ENCODE results near the gene SH3D19.

Gene SH3D19

GRCh38 chr4:151092488-151092887, 232.9 kb downstream of the SH3D19 start:
- TF ChIP-seq, protein P1, sequence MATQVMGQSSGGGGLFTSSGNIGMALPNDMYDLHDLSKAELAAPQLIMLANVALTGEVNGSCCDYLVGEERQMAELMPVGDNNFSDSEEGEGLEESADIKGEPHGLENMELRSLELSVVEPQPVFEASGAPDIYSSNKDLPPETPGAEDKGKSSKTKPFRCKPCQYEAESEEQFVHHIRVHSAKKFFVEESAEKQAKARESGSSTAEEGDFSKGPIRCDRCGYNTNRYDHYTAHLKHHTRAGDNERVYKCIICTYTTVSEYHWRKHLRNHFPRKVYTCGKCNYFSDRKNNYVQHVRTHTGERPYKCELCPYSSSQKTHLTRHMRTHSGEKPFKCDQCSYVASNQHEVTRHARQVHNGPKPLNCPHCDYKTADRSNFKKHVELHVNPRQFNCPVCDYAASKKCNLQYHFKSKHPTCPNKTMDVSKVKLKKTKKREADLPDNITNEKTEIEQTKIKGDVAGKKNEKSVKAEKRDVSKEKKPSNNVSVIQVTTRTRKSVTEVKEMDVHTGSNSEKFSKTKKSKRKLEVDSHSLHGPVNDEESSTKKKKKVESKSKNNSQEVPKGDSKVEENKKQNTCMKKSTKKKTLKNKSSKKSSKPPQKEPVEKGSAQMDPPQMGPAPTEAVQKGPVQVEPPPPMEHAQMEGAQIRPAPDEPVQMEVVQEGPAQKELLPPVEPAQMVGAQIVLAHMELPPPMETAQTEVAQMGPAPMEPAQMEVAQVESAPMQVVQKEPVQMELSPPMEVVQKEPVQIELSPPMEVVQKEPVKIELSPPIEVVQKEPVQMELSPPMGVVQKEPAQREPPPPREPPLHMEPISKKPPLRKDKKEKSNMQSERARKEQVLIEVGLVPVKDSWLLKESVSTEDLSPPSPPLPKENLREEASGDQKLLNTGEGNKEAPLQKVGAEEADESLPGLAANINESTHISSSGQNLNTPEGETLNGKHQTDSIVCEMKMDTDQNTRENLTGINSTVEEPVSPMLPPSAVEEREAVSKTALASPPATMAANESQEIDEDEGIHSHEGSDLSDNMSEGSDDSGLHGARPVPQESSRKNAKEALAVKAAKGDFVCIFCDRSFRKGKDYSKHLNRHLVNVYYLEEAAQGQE (IDR thresholded peaks at IDR 0.05; ENCODE audit: insufficient read depth in 1 of 2, low read depth in 2 of 2, low read length in 2 of 2), result no peak
- TF ChIP-seq POLR2AphosphoS5 (IDR thresholded peaks at IDR 0.05; ENCODE audit: low read depth, low read length) (no peak), TAF1 (IDR thresholded peaks at IDR 0.05; ENCODE audit: borderline replicate concordance, insufficient read depth, low read length) (no peak), SIN3A (IDR thresholded peaks at IDR 0.05; ENCODE audit: borderline replicate concordance, insufficient read depth, low read length) (no peak), FOXP2 (optimal IDR thresholded peaks at IDR 0.05; ENCODE audit: borderline replicate concordance, extremely low read depth, extremely low read length, insufficient read depth) (no peak)

GRCh38 chr4:151091047-151091446, 234.4 kb downstream of the SH3D19 start:
- TF ChIP-seq SIN3A (IDR thresholded peaks at IDR 0.05; ENCODE audit: borderline replicate concordance, insufficient read depth, low read length) (no peak), TAF1 (IDR thresholded peaks at IDR 0.05; ENCODE audit: borderline replicate concordance, insufficient read depth, low read length) (no peak)

GRCh38 chr4:151087467-151087866, 237.9 kb downstream of the SH3D19 start:
- TF ChIP-seq FOXP2 (optimal IDR thresholded peaks at IDR 0.05; ENCODE audit: borderline replicate concordance, extremely low read depth, extremely low read length, insufficient read depth) (no peak), POLR2AphosphoS5 (IDR thresholded peaks at IDR 0.05; ENCODE audit: low read depth, low read length) (no peak), SIN3A (IDR thresholded peaks at IDR 0.05; ENCODE audit: borderline replicate concordance, insufficient read depth, low read length) (no peak), TAF1 (IDR thresholded peaks at IDR 0.05; ENCODE audit: borderline replicate concordance, insufficient read depth, low read length) (no peak)
- TF ChIP-seq, protein P1 (IDR thresholded peaks at IDR 0.05; ENCODE audit: insufficient read depth in 1 of 2, low read depth in 2 of 2, low read length in 2 of 2), result no peak

DNA sequence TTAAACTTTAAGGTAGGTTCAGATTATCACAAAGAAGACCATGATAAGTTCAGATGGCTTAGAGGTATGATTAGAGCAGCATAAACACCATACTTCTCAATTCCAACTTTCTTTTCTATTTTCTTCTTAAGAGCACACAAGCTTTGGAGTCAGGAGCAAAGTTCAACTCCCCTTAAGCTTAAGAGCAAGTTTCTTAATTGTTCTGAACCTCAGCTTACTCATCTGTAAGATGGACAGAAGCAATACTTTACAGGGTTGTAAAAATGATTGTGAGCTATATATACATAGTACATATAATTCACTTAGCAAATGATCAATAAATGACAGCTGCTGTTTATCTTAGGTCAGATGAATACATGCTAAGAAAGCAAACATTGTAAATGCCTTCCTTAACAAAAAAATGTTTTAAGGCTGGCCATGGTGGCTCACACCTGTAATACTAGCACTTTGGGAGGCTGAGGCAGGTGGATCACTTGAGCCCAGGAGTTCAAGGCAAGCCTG, 250.9 kb downstream of the SH3D19 start:
- TF ChIP-seq, protein P1 (IDR thresholded peaks at IDR 0.05; ENCODE audit: insufficient read depth in 1 of 2, low read depth in 2 of 2, low read length in 2 of 2), result no peak
- TF ChIP-seq SIN3A (IDR thresholded peaks at IDR 0.05; ENCODE audit: borderline replicate concordance, insufficient read depth, low read length) (no peak), TAF1 (IDR thresholded peaks at IDR 0.05; ENCODE audit: borderline replicate concordance, insufficient read depth, low read length) (no peak), POLR2AphosphoS5 (IDR thresholded peaks at IDR 0.05; ENCODE audit: low read depth, low read length) (no peak), FOXP2 (optimal IDR thresholded peaks at IDR 0.05; ENCODE audit: borderline replicate concordance, extremely low read depth, extremely low read length, insufficient read depth) (no peak)

Measured in PFSK-1 (cell line).